Activated CD8-positive, alpha-beta memory T cell treated with anti-CD3 and anti-CD28 coated beads for 1 hour (primary cell): ENCODE results near the gene POC1A.
A peak's percentile ranks its signal among the peaks of the same experiment; 100 is the strongest.

Source experiments
- DNase-seq, 2 donors: peaks; one replicate each; pipeline ENCODE4 v3.0.0-alpha.2; 2020; ENCODE audit warnings: low read depth in 1 of 2; ENCODE audit errors: extremely low read depth in 1 of 2

POC1A gene

GRCh38 chr3:52132041-52132440 lies 22.2 kb downstream of the POC1A start:
- no peak for DNase-seq

DNA sequence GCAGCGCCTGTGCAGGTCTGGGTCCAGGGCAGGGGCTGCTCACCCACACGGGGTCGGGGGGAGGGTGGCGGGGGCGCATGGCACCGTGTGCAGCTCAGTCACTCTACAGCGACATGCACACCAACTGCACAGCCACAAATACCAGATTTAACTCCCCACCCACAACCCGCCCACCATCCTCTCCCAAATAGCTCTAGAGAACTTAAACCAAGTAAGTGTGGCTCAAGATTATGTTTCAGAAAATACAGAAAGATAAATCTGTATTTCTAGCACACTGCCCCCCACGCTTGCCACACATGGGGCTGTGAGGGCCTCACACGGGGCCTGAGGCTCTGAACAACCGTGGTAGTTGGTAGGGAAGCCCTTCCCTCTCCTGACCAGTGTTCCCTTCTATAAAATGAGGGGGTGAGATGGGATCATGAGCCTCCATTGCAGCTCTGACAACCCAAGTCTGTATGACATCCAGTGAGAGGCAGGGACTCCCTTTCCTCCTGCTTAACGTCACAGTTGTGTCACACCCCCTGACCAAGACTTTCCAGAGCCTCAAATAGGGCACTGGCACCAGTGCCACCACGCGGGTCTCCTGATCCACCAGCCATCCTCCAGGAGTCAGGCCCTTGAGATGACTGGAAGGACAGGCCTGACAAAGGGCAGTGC lies 23.1 kb downstream of the POC1A start:
- DNase-seq: no peak

DNA sequence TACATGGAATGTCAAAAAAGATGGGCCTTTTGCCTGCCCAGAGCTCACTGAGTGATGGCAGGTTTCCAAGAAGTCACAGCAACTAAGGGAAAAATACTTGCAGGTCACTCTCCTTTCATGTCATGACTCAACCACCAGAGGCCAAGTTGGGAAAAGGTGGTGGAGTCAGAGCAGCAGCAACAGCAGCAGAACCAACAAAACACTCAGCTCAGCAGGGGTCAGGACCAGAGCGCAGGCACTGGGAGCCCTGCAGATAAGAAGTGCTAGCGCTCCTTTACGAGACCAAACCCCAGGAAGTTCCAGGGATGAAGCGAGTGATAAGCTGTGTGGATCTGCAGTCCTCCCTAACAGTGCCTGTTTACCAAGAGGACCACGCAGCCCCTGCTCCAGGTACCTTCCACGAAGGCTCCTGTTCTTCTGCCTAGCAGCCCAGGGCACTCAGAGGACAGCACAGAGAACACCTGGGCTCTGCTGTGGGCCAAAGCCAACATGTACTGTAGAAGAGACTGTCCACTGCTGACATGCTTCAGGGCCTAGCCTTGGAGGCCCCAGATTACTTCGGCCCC lies 26.0 kb downstream of the POC1A start:
- no peak for DNase-seq

- DNase-seq: no peak
Measured at GRCh38 chr3:52126500-52126899, 27.7 kb downstream of the POC1A start.

DNA sequence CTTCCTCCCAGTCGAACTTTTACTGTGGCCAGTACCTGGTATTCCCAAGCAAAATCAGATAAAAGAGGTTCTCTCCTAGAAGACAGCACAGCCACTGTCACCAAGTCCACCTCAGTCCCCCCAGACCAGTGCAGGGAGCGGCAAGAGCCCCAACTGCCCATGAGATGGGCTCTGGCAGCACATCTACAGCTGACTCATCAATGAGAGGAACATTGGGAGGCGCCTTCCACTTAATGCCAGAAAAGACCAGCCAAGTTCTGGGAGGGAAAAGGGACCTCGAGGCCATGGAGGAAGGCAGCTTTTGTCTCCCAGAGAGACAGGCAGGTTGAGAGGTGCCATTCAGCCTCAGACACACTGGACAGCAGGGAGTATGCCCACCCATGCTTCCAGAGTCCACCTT lies 28.2 kb downstream of the POC1A start:
- DNase-seq: no peak

GRCh38 chr3:52124766-52125165 lies 29.5 kb downstream of the POC1A start:
- no peak for DNase-seq

GRCh38 chr3:52124126-52124525 lies 30.1 kb downstream of the POC1A start:
- DNase-seq: no peak

DNA sequence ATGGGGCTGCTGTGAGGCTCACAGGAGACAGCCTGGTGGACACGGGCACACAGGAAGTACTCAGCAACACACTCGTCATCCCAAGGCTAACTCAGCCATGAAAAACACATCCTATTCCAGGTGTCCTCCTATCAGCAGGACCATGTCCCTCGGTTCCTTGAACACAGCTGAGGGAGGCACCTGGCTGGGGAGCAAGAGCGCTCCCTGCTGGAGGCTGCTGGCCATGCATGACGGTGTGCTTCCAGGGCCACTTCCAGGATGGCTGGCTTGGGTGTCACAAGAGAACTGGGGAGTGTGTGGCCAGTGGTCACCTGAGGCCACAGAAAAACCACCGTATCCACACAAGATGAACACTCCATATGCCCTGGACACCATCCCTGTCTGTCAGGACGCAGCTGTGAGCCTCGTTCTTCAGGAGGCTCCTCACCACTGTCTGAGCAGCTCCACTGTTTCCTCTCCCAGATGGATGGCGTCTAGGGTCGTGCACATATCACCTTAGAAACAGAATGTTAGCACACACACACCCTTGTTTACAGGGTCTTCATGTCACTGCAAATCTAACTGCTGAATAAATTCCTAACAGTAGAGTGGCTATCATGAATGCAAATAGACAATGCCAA lies 31.0 kb downstream of the POC1A start:
- peak; percentile 38 to 61 for DNase-seq

DNA sequence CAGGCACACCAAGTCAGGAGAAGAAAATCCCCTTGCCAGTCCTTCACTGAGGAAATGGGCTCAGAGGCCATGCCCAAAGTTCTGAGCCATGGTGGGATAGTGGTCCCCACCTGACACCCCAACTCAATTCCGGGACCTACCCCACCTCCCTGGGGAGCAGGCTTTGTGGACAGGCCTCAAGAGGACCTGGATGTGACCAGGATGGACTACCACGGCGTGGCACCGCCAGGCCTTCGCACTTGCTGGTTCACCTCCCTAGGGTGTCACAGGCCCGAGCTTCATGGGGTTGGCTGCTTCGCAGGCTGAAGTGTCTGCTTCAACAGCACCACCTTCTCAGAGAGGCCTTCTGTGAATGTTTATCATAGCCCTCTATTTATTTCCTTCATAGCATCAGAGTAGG lies 31.7 kb downstream of the POC1A start:
- DNase-seq: no peak

DNA sequence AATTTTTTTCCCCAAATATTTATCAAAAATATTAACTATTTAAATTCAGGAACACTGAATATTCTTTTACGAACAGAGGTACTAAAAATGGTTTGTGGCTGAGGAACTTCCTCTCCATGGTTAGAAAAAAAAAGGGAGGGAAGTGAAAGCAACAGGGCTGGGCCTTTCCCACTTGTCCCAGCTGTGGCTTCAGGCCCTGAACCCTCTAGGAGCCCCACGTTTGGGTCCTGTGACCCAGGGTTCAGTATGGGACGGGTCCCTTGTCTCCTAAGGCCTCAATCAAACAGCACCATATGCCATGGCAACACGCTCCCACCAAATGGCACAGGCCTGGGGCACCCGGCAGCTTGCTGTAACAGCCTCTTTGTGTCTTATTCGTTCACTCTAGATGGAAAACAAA lies 32.4 kb downstream of the POC1A start:
- DNase-seq: no peak

- DNase-seq: no peak
Measured at GRCh38 chr3:52121464-52121805, 32.8 kb downstream of the POC1A start.

- no peak for DNase-seq
Measured at GRCh38 chr3:52120556-52121463, 33.4 kb downstream of the POC1A start.

GRCh38 chr3:52119826-52120225 lies 34.4 kb downstream of the POC1A start:
- no peak for DNase-seq

DNA sequence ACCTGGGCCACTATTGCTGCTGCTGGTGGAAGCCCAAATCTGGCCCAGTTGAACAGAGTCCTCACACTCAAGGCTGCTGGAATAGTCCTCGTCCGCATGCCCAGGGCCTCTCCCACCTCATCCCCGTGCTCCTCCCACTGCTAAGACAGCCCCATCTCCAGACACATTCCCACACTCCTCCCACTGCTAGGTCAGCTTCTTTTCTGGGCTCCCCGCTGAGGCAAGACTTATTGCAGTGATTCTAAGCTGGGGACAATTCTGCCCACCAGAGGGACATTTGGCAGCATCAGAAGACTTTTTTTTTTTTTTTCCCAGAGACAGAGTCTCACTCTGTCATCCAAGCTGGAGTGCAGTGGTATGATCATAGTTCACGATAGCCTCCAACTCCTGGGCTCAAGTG lies 35.1 kb downstream of the POC1A start:
- no peak for DNase-seq

DNA sequence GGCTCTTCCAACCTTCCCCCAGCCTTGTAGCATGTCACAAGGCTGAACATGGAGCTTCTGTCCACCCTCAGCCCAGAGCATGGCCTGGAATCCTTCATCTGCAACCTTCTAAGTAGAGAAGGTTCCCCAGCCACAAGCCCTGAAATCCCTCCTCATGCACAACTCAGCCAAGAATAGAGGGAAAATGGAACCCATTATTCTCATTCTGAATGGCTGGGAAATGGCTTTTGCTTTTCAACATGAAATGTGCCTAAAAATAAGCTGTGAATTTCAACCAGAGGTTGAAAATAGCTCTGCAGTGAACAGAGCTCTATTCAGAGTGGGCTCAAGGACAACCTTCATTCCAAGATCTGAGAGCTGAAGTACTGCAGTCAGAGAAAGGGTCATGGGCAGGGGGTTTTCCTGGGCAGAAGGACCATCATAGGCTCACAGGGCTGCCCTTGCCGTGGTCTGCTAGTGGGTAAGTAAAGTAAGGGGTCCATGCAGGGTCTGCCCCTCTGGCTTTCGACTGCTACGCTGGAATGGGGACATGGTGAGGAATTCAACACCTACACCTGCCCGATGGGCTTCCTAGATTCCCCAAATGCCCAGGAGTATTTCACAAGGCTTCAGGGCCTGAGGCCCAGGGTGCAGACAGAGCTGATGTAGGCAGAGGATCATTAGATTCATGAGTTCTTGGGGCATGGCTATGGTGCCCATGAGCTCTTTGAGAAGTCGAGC lies 35.9 kb downstream of the POC1A start:
- no peak for DNase-seq

GRCh38 chr3:52117537-52117936 lies 36.7 kb downstream of the POC1A start:
- no peak for DNase-seq

DNA sequence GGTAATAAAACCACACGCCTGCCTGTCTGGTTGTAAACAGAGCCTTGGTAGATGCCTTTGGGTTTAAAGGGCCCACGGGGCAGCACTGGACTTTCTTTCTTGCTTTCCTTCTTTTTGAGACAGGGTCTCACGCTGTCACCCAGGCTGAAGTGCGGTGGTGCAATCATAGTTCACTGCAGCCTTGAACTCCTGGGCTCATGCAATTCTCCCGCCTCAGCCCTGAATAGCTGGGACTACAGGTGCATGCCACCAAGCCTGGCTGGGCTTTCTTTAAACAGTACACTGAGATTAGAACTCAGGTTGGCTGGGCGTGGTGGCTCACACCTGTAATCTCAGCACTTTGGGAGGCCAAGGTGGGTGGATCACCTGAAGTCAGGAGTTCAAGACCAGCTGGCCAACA lies 42.2 kb downstream of the POC1A start:
- DNase-seq: no peak

GRCh38 chr3:52110502-52110901 lies 43.7 kb downstream of the POC1A start:
- DNase-seq: no peak

DNA sequence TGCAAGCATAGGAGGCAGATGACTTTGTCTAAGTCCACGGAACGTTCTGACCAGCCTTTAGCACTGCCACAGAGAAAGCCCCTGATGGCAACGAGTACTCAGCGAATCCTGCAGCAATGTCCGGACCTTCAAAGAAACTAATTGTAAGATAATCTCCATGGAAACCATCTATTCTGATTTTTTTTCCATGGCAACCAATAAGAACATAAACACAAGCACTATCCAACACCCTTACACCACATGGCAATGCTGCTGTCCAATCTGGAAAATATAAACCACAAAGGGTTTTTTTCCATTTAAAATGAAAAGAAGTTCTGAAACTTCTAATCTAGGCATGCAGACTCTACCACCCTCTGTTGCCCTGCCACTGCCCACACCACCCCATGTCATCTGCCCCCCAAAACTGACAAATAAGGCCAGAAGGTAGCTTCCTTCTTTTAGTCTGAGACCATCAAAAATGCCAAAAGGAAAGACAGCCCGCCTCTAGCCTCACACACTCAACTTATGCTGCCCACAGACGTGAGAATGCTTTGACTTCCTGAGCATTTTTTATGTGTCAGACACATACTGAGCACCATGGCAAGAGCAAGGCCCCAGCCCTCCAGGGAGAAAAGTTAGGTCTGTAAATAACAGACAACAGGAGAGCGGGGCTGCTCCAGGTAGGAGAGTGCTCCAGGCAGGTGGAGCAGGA lies 44.5 kb downstream of the POC1A start:
- DNase-seq: no peak
